ENCODE measurements around the gene FCN2. TPM values are rescaled to one million over a fixed set of nuclear protein-coding genes. Genes with fewer than 3 reads are reported as not detected.

FCN2 gene
- total RNA-seq, 4 donors from 2014 or later: not detected

DNA sequence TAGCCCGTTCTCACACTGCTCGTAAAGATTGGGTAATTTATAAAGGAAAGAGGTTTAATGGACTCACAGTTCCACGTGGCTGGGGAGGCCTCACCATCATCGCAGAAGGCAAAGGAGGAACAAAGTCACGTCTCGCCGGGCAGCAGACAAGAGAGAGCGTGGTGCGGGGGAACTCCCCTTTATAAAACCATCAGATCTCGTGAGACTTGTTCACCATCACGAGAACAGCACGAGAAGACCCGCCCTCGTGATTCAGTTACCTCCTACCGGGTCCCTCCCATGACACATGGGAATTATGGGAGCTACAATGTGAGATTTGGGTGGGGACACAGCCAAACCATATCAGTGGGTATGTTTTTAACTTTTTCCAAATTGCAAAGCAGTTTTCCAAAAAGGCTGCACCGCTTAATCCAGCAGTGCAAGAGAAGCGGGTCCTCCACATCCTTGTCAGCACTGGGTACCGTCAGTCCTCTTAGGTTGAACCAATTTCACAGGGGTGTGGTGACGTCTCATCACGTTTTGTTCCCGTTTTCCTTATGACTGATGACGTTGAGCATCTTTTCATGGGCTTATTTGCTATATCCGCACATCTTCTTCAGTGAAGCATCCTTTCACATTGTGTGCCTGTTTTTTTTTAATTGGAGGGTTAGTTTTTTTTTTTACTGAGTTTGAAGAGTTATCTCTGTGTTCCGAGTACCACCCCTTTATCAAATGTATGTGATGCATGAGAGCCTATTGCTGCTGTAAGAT is 8.0 kb upstream of the FCN2 start:
- TF ChIP-seq POLR2A (IDR thresholded peaks at IDR 0.05) (no peak), CTCF (IDR thresholded peaks at IDR 0.05) (no peak)
- no peak overlapping the region for H3K4me3 ChIP-seq
- H3K27ac ChIP-seq: no peak overlapping the region
- H3K27me3 ChIP-seq: no peaks in the 10 kb centered on the region
- no peaks in the 10 kb centered on the region for H3K4me1 ChIP-seq
- no peaks in the 10 kb centered on the region for H3K9me3 ChIP-seq
- no peaks in the 10 kb centered on the region for H3K36me3 ChIP-seq
- DNase-seq: no peak

GRCh38 chr9:134875371-134875770 is 5.2 kb upstream of the FCN2 start:
- Histone ChIP-seq H3K9me3 (no peaks in the 10 kb centered on the region), H3K27me3 (no peaks in the 10 kb centered on the region), H3K36me3 (no peaks in the 10 kb centered on the region), H3K4me3 (no peak overlapping the region), H3K4me1 (no peaks in the 10 kb centered on the region), H3K27ac (no peak overlapping the region)
- DNase-seq: no peak
- no peak for TF ChIP-seq POLR2A (IDR thresholded peaks at IDR 0.05)
- no peak for TF ChIP-seq CTCF (IDR thresholded peaks at IDR 0.05)

DNA sequence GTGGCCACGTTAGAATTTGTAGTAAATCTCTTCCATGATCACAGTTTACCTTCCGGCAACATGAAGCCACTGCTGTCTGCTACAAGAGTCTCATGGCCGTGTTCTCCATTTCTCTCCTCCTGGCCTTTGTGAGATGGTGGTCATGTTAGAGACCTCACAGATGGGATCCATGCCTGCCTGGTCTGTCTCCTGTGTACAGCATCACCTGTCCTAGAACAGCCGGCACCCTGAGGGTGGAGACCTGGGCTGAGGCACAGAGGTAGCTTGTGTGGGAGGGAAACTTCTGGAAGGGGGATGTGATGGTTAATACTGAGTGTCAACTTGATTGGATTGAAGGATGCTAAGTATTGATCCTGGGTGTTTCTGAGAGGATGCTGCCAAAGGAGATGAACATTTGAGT is 3.1 kb upstream of the FCN2 start:
- no peak for TF ChIP-seq CTCF (IDR thresholded peaks at IDR 0.05)
- TF ChIP-seq POLR2A (IDR thresholded peaks at IDR 0.05): no peak
- no peaks in the 10 kb centered on the region for H3K4me1 ChIP-seq
- H3K27ac ChIP-seq: no peak overlapping the region
- no peak overlapping the region for H3K4me3 ChIP-seq
- no peaks in the 10 kb centered on the region for H3K9me3 ChIP-seq
- H3K36me3 ChIP-seq: no peaks in the 10 kb centered on the region
- H3K27me3 ChIP-seq: no peaks in the 10 kb centered on the region
- peak in 1 of 3 donors; percentile 9 for DNase-seq

- TF ChIP-seq CTCF (IDR thresholded peaks at IDR 0.05) (no peak), POLR2A (IDR thresholded peaks at IDR 0.05) (no peak)
- H3K27ac ChIP-seq: no peak overlapping the region
- H3K4me3 ChIP-seq: no peak overlapping the region
- H3K36me3 ChIP-seq: no peaks in the 10 kb centered on the region
- no peaks in the 10 kb centered on the region for H3K27me3 ChIP-seq
- no peaks in the 10 kb centered on the region for H3K9me3 ChIP-seq
- peak in 1 of 3 donors; percentile 6 for DNase-seq
- no peaks in the 10 kb centered on the region for H3K4me1 ChIP-seq
These were observed 736 bp upstream of the FCN2 start for GRCh38 chr9:134879664-134880483.

- no peaks in the 10 kb centered on the region for H3K4me1 ChIP-seq
- no peaks in the 10 kb centered on the region for H3K27me3 ChIP-seq
- no peak overlapping the region for H3K27ac ChIP-seq
- no peak for TF ChIP-seq CTCF (IDR thresholded peaks at IDR 0.05)
- TF ChIP-seq POLR2A (IDR thresholded peaks at IDR 0.05): no peak
- no peaks in the 10 kb centered on the region for H3K9me3 ChIP-seq
- no peak overlapping the region for H3K4me3 ChIP-seq
- no peak for DNase-seq
- no peaks in the 10 kb centered on the region for H3K36me3 ChIP-seq
These were observed 682 bp downstream of the FCN2 start for GRCh38 chr9:134881313-134881670.

Data from Peyer's patch (tissue), 4 donors.